MM.1S (cell line): ENCODE results near the gene BCAS3.

Experiments
- DNase-seq: peaks from one replicate; pipeline ENCODE4 v3.0.0-alpha.2; 2015
- H2AFZ ChIP-seq: fragments of 300-600 bp; sonication (generic); 2 replicates; pipeline ENCODE4 v1.6.0; 2016; ENCODE audit warnings: antibody characterized with exemption, low read length
- H3F3A ChIP-seq: fragments of 300-600 bp; sonication (generic); 2 replicates; pipeline ENCODE4 v1.6.1; 2016; ENCODE audit warnings: mild to moderate bottlenecking, antibody characterized with exemption, low read length, moderate library complexity, mixed read lengths; ENCODE audit not compliant: insufficient read depth
- H3K27ac ChIP-seq: fragments of 300-600 bp; sonication (generic); 2 replicates; pipeline ENCODE4 v1.5.1; 2016; ENCODE audit warnings: mild to moderate bottlenecking, low read length
- H3K27me3 ChIP-seq: fragments of 300-600 bp; sonication (generic); replicated peaks from 2 replicates; pipeline ENCODE4 v1.6.0; 2016; ENCODE audit warnings: low read length; ENCODE audit not compliant: insufficient read depth
- H3K36me3 ChIP-seq: fragments of 300-600 bp; sonication (generic); replicated peaks from 2 replicates; pipeline ENCODE4 v1.6.1; 2016; ENCODE audit warnings: mild to moderate bottlenecking, low read length, mixed read lengths; ENCODE audit not compliant: insufficient read depth
- H3K4me1 ChIP-seq: fragments of 300-600 bp; sonication (generic); 2 replicates; pipeline ENCODE4 v1.6.1; 2016; ENCODE audit warnings: low read length, mixed read lengths
- H3K4me2 ChIP-seq: fragments of 300-600 bp; sonication (generic); 2 replicates; pipeline ENCODE4 v1.6.0; 2016; ENCODE audit warnings: low read depth, low read length
- H3K4me3 ChIP-seq: fragments of 300-600 bp; sonication (generic); 2 replicates; pipeline ENCODE4 v1.5.1; 2016; ENCODE audit warnings: low read length, mixed read lengths
- H3K79me2 ChIP-seq: fragments of 300-600 bp; sonication (generic); 2 replicates; pipeline ENCODE4 v1.6.1; 2016; ENCODE audit warnings: mixed run types, low read length, mixed read lengths
- H3K9ac ChIP-seq: fragments of 300-600 bp; sonication (generic); 2 replicates; pipeline ENCODE4 v1.6.1; 2016; ENCODE audit warnings: low read length, mixed read lengths
- H3K9me2 ChIP-seq: fragments of 300-600 bp; sonication (generic); replicated peaks from 2 replicates; pipeline ENCODE4 v1.6.1; 2016; ENCODE audit warnings: mild to moderate bottlenecking, low read length, mixed read lengths; ENCODE audit not compliant: insufficient read depth
- H3K9me3 ChIP-seq: fragments of 300-600 bp; sonication (generic); replicated peaks from 2 replicates; pipeline ENCODE4 v1.6.1; 2016; ENCODE audit warnings: mild to moderate bottlenecking, low read length, mixed read lengths; ENCODE audit not compliant: insufficient read depth
- H4K20me1 ChIP-seq: fragments of 300-600 bp; sonication (generic); 2 replicates; pipeline ENCODE4 v1.6.1; 2016; ENCODE audit warnings: mild to moderate bottlenecking, low read length, moderate library complexity, mixed read lengths; ENCODE audit not compliant: insufficient read depth
- CTCF ChIP-seq: fragments of 300-600 bp; sonication (generic); IDR thresholded peaks from 2 replicates; pipeline ENCODE4 v1.5.1; 2016; ENCODE audit warnings: antibody characterized with exemption, low read length, mixed read lengths
- EZH2 ChIP-seq: fragments of 300-600 bp; sonication (generic); optimal IDR thresholded peaks from 2 replicates; pipeline ENCODE3; 2017; ENCODE audit warnings: low read depth, mild to moderate bottlenecking, antibody characterized with exemption, low read length, mixed read lengths
- EZH2phosphoT487 ChIP-seq: fragments of 300-600 bp; sonication (generic); IDR thresholded peaks from 2 replicates; pipeline ENCODE4 v1.6.1; 2018; ENCODE audit warnings: antibody characterized with exemption, low read length

Gene BCAS3

GRCh38 chr17:61087024-61087423 lies 409.4 kb downstream of the BCAS3 start:
- H4K20me1 ChIP-seq = no peaks in the 10 kb centered on the region
- H3F3A ChIP-seq = no peaks in the 10 kb centered on the region
- H3K27ac ChIP-seq = no peak overlapping the region
- no peaks in the 10 kb centered on the region for H3K79me2 ChIP-seq
- no peaks in the 10 kb centered on the region for H3K9me3 ChIP-seq
- H3K27me3 ChIP-seq = no peaks in the 10 kb centered on the region
- H3K4me3 ChIP-seq = no peak overlapping the region
- DNase-seq = no peak
- no peaks in the 10 kb centered on the region for H3K9me2 ChIP-seq
- H3K9ac ChIP-seq = no peak overlapping the region
- no peak for TF ChIP-seq EZH2phosphoT487
- no peak overlapping the region for H2AFZ ChIP-seq
- H3K4me2 ChIP-seq = no peak overlapping the region
- no peaks in the 10 kb centered on the region for H3K36me3 ChIP-seq
- no peaks in the 10 kb centered on the region for H3K4me1 ChIP-seq

GRCh38 chr17:61088556-61088955 lies 410.9 kb downstream of the BCAS3 start:
- no peaks in the 10 kb centered on the region for H3F3A ChIP-seq
- no peak for DNase-seq
- no peaks in the 10 kb centered on the region for H3K27me3 ChIP-seq
- no peaks in the 10 kb centered on the region for H3K9me2 ChIP-seq
- no peaks in the 10 kb centered on the region for H3K36me3 ChIP-seq
- no peaks in the 10 kb centered on the region for H3K79me2 ChIP-seq
- H3K9me3 ChIP-seq = no peaks in the 10 kb centered on the region
- no peaks in the 10 kb centered on the region for H3K4me1 ChIP-seq
- no peak overlapping the region for H3K4me3 ChIP-seq
- no peak overlapping the region for H2AFZ ChIP-seq
- H4K20me1 ChIP-seq = no peaks in the 10 kb centered on the region
- no peak overlapping the region for H3K9ac ChIP-seq
- no peak overlapping the region for H3K4me2 ChIP-seq
- no peak overlapping the region for H3K27ac ChIP-seq
- no peak for TF ChIP-seq EZH2
- TF ChIP-seq CTCF = no peak
- TF ChIP-seq EZH2phosphoT487 = no peak

- Histone ChIP-seq H3K4me3 (no peak overlapping the region), H3K9me3 (no peaks in the 10 kb centered on the region), H3K79me2 (no peaks in the 10 kb centered on the region), H3K4me2 (no peak overlapping the region), H3K36me3 (no peaks in the 10 kb centered on the region), H3K27me3 (no peaks in the 10 kb centered on the region), H2AFZ (no peak overlapping the region), H3K27ac (no peak overlapping the region), H3K4me1 (no peaks in the 10 kb centered on the region), H3K9ac (no peak overlapping the region), H3F3A (no peaks in the 10 kb centered on the region), H3K9me2 (no peaks in the 10 kb centered on the region), H4K20me1 (no peaks in the 10 kb centered on the region)
- TF ChIP-seq EZH2phosphoT487 = no peak
- no peak for TF ChIP-seq EZH2
- no peak for TF ChIP-seq CTCF
- no peak for DNase-seq
Observed at GRCh38 chr17:61091096-61091495, 413.4 kb downstream of the BCAS3 start.

- H3K36me3 ChIP-seq = no peaks in the 10 kb centered on the region
- no peak for TF ChIP-seq CTCF
- no peak for TF ChIP-seq EZH2
- TF ChIP-seq EZH2phosphoT487 = no peak
Observed at GRCh38 chr17:61097781-61098180, 420.1 kb downstream of the BCAS3 start.

More at GRCh38 chr17:61097781-61098180, 420.1 kb downstream of the BCAS3 start:
- Histone ChIP-seq H3K4me2 (no peak overlapping the region), H3K27ac (no peak overlapping the region), H2AFZ (no peak overlapping the region), H3K4me1 (no peaks in the 10 kb centered on the region), H3F3A (no peaks in the 10 kb centered on the region), H4K20me1 (no peaks in the 10 kb centered on the region), H3K79me2 (no peaks in the 10 kb centered on the region), H3K27me3 (no peaks in the 10 kb centered on the region), H3K4me3 (no peak overlapping the region), H3K9ac (no peak overlapping the region), H3K9me2 (no peaks in the 10 kb centered on the region), H3K9me3 (no peaks in the 10 kb centered on the region)
- no peak for DNase-seq
